SK-N-SH (cell line): ENCODE data around the gene CHCHD1. TPM values are rescaled to one million over a fixed set of nuclear protein-coding genes. Genes with fewer than 3 reads are reported as not detected.

Experiments used
- CTCF ChIA-PET: fragments of 300-600, 350-600 bp; formaldehyde crosslinking; extraction: SDS; loops from one replicate; lab custom pipeline; 2021; lab: Yijun Ruan, JAX
- POLR2A ChIA-PET: fragments of 350-600 bp; sonication (Branson Sonifier 250); formaldehyde crosslinking; extraction: SDS; loops from one replicate; lab custom pipeline; 2020; ENCODE audit warnings: antibody characterized with exemption, inconsistent platforms; lab: Yijun Ruan, JAX
- DNase-seq: peaks from one replicate; pipeline ENCODE4 v3.0.0; 2012
- H2AFZ ChIP-seq: fragments of 200-600 bp; sonication (generic); 2 replicates; pipeline ENCODE4 v1.8.1; 2016; ENCODE audit warnings: antibody characterized with exemption, mild to moderate bottlenecking, low read depth
- H3F3A ChIP-seq: fragments of 200-600 bp; sonication (generic); replicated peaks from 2 replicates; pipeline ENCODE3; 2016; ENCODE audit warnings: antibody characterized with exemption, mild to moderate bottlenecking; ENCODE audit not compliant: insufficient read depth
- H3K27ac ChIP-seq, 2 experiments: fragments of 200-500 bp in 1 of 2; fragments of 200-600 bp in 1 of 2; sonication (Bioruptor generic) in 1 of 2; sonication (generic), shearing (Covaris generic) in 1 of 2; 2 replicates each; pipeline versions ENCODE4 v1.5.1 to v1.6.1; 2014 to 2016; ENCODE audit warnings: low read depth in 2 of 2, inconsistent platforms in 1 of 2, low read length in 1 of 2, mild to moderate bottlenecking in 1 of 2, mixed read lengths in 1 of 2
- H3K27me3 ChIP-seq: fragments of 200-600 bp; sonication (generic), shearing (Covaris generic); 2 replicates; pipeline ENCODE4 v1.6.1; 2016; ENCODE audit warnings: mixed run types; ENCODE audit not compliant: insufficient read depth
- H3K36me3 ChIP-seq, 2 experiments: fragments of 200-500 bp in 1 of 2; fragments of 200-600 bp in 1 of 2; sonication (Bioruptor generic) in 1 of 2; sonication (generic) in 1 of 2; replicated peaks in 1 of 2; 2 replicates each; pipeline versions ENCODE3 to v1.5.1; 2014 to 2016; ENCODE audit warnings: low read length in 1 of 2, mild to moderate bottlenecking in 1 of 2; ENCODE audit not compliant: insufficient read depth in 2 of 2, control insufficient read depth in 1 of 2
- H3K4me1 ChIP-seq, 2 experiments: fragments of 200-500 bp in 1 of 2; fragments of 200-600 bp in 1 of 2; sonication (Bioruptor generic) in 1 of 2; sonication (generic), shearing (Covaris generic) in 1 of 2; 2 replicates each; pipeline versions ENCODE4 v1.5.1 to v1.6.1; 2014 to 2016; ENCODE audit warnings: low read depth in 1 of 2, low read length in 1 of 2, mixed run types in 1 of 2; ENCODE audit not compliant: insufficient read depth in 2 of 2, control insufficient read depth in 1 of 2
- H3K4me2 ChIP-seq: fragments of 200-600 bp; sonication (generic), shearing (Covaris generic); 2 replicates; pipeline ENCODE4 v1.6.1; 2017; ENCODE audit warnings: mixed run types
- H3K4me3 ChIP-seq, 2 experiments: fragments of 200-500 bp in 1 of 2; fragments of 200-600 bp in 1 of 2; sonication (Bioruptor generic) in 1 of 2; sonication (generic), shearing (Covaris generic) in 1 of 2; 2 replicates each; pipeline versions ENCODE4 v1.5.1 to v1.8.1; 2014 to 2016; ENCODE audit warnings: low read depth in 2 of 2, inconsistent platforms in 1 of 2, low read length in 1 of 2, mild to moderate bottlenecking in 1 of 2, mixed read lengths in 1 of 2, moderate library complexity in 1 of 2
- H3K79me2 ChIP-seq: fragments of 200-600 bp; sonication (generic); 2 replicates; pipeline ENCODE4 v1.8.1; 2017; ENCODE audit warnings: mild to moderate bottlenecking; ENCODE audit not compliant: insufficient read depth
- H3K9ac ChIP-seq: fragments of 200-600 bp; sonication (generic); 2 replicates; pipeline ENCODE4 v1.6.1; 2017; ENCODE audit warnings: mixed run types
- H3K9me2 ChIP-seq: fragments of 200-600 bp; sonication (generic); 2 replicates; pipeline ENCODE4 v1.6.1; 2017; ENCODE audit warnings: mixed run types
- H3K9me3 ChIP-seq: fragments of 200-600 bp; sonication (generic); 2 replicates; pipeline ENCODE4 v1.6.1; 2017; ENCODE audit warnings: mixed run types, mild to moderate bottlenecking, moderate library complexity
- H4K20me1 ChIP-seq: fragments of 200-600 bp; sonication (generic); 2 replicates; pipeline ENCODE4 v1.6.1; 2017; ENCODE audit warnings: mild to moderate bottlenecking, mixed run types; ENCODE audit not compliant: insufficient read depth
- CHD2 ChIP-seq: fragments of 150-350 bp; IDR thresholded peaks from 2 replicates; pipeline ENCODE4 v1.6.1; 2018; ENCODE audit warnings: low read length; ENCODE audit not compliant: partially characterized antibody
- IRF3 ChIP-seq: fragments of 150-350 bp; IDR thresholded peaks from 2 replicates; pipeline ENCODE4 v1.6.1; 2016; ENCODE audit warnings: mild to moderate bottlenecking, low read depth, low read length
- NFIC ChIP-seq: IDR thresholded peaks from 2 replicates; pipeline ENCODE4 v1.4.0; 2012; ENCODE audit warnings: borderline replicate concordance
- POLR2AphosphoS5 ChIP-seq: IDR thresholded peaks from 2 replicates; pipeline ENCODE4 v1.6.1; 2012; ENCODE audit warnings: low read depth, low read length
- RAD21 ChIP-seq: IDR thresholded peaks from 2 replicates; pipeline ENCODE4 v1.6.1; 2012; ENCODE audit warnings: mild to moderate bottlenecking, low read length
- SIN3A ChIP-seq: IDR thresholded peaks from 2 replicates; pipeline ENCODE4 v1.6.1; 2012; ENCODE audit warnings: low read depth, mild to moderate bottlenecking, low read length, moderate library complexity, borderline replicate concordance
- YY1 ChIP-seq: IDR thresholded peaks from 2 replicates; pipeline ENCODE4 v1.4.0; 2012; ENCODE audit warnings: low read depth, mild to moderate bottlenecking
- WGBS: methylation state at CpG from one replicate; pipeline ENCODE4 v1.1.6; 2017; ENCODE audit warnings: low lambda C conversion rate; 5-methylcytosine and 5-hydroxymethylcytosine counted together
- polyA plus RNA-seq, 3 experiments: library from polyadenylated mRNA; depleted of rRNA; stranded (reverse); fragments of >200 nt; gene quantifications; 2 replicates each; pipeline ENCODE4 v1.2.3, GENCODE V29; 2012
- TF ChIP-seq, protein P1 (sequence below): fragments of 200-600 bp; sonication (generic); IDR thresholded peaks from 2 replicates; pipeline ENCODE4 v1.6.1; 2017; ENCODE audit warnings: antibody characterized with exemption, mild to moderate bottlenecking, moderate library complexity
- TF ChIP-seq, protein P2 (sequence below): IDR thresholded peaks from 2 replicates; pipeline ENCODE4 v1.4.0; 2012; ENCODE audit warnings: low read depth, borderline replicate concordance

CHCHD1 gene
- polyA plus RNA-seq, 1 of the 3 experiments (the other 2 are of a cell fraction): 60.9 TPM

GRCh38 chr10:73756183-73756582, 25.7 kb upstream of the CHCHD1 start:
- Histone ChIP-seq H3F3A (peaks cover 4% of the 10 kb centered on the region), H3K36me3 (peaks cover 45 to 76% of the 10 kb centered on the region in 2 experiments), H3K79me2 (peaks cover 80% of the 10 kb centered on the region), H3K9me2 (no peaks in the 10 kb centered on the region), H3K9me3 (no peaks in the 10 kb centered on the region), H3K27ac (no peak overlapping the region), H3K4me2 (no peak overlapping the region), H3K4me3 (no peak overlapping the region), H3K4me1 (no peaks in the 10 kb centered on the region), H3K27me3 (no peaks in the 10 kb centered on the region), H2AFZ (no peak overlapping the region), H4K20me1 (peaks cover 10% of the 10 kb centered on the region; the same call in 1 of the 2 replicates), H3K9ac (no peak overlapping the region)
- POLR2A ChIA-PET: interaction anchor here (0.6 kb wide), 1 partner anchor 24 kb away, joined by 3 read pairs; no protein-coding TSS in a partner anchor
- DNase-seq: no peak
- 84% methylated on average over 1 of the region's 1 CpG for WGBS
- TF ChIP-seq, protein P1, sequence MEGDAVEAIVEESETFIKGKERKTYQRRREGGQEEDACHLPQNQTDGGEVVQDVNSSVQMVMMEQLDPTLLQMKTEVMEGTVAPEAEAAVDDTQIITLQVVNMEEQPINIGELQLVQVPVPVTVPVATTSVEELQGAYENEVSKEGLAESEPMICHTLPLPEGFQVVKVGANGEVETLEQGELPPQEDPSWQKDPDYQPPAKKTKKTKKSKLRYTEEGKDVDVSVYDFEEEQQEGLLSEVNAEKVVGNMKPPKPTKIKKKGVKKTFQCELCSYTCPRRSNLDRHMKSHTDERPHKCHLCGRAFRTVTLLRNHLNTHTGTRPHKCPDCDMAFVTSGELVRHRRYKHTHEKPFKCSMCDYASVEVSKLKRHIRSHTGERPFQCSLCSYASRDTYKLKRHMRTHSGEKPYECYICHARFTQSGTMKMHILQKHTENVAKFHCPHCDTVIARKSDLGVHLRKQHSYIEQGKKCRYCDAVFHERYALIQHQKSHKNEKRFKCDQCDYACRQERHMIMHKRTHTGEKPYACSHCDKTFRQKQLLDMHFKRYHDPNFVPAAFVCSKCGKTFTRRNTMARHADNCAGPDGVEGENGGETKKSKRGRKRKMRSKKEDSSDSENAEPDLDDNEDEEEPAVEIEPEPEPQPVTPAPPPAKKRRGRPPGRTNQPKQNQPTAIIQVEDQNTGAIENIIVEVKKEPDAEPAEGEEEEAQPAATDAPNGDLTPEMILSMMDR: no peak
- CTCF ChIA-PET: no interaction called here

DNA sequence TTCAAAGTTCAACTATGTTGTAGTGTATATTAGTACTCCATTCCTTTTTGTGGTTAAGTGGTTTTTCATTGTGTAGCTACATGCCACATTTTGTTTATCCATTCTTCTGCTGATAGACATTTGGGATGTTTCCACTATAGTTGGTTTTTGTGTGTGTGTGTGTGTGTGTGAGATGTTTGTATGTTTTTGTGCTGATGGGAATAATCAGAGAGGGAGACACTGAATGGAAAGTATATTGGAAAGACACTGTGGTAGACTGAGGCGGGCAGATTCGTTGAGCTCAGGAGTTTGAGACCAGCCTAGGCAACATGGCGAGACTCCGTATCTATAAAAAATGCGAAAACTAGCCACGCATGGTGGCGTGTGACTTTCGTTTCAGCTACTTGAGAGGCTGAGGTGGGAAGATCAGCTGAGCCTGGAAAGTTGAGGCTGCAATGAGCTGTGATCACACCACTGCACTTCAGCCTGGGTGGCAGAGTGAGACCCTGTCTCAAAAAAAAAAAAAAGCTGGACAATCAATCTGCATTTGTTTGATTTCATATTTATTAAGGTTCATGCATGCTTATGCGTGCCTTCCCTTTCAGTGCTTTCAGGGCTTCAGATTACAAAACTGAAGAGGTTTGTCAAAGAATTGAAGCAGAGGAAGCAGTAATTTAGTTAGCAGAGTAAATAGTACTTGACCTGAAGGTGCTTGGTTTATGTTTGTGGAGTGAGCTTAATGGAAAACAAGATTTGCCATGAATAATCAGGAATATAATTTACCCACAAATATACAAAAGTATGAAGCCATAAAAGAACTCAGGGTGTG, 22.9 kb upstream of the CHCHD1 start:
- H3K27ac ChIP-seq: no peak overlapping the region
- ChIA-PET POLR2A (interaction anchor here (1.3 kb wide), 1 partner anchor 12 kb away, joined by 3 read pairs; no protein-coding TSS in a partner anchor), CTCF (interaction anchor here (1.2 kb wide), 1 partner anchor 9 kb away, joined by 3 read pairs; no protein-coding TSS in a partner anchor)
- H3K9me2 ChIP-seq: no peaks in the 10 kb centered on the region
- no peak overlapping the region for H2AFZ ChIP-seq
- peaks cover 17% of the 10 kb centered on the region for H4K20me1 ChIP-seq
- H3F3A ChIP-seq: peaks cover 4% of the 10 kb centered on the region
- no peak overlapping the region for H3K4me2 ChIP-seq
- no peak for DNase-seq
- WGBS: 96% methylated on average over 9 of the region's 9 CpGs
- H3K27me3 ChIP-seq: no peaks in the 10 kb centered on the region
- H3K9ac ChIP-seq: no peak overlapping the region
- peaks cover 61% of the 10 kb centered on the region for H3K79me2 ChIP-seq
- peaks cover 57 to 71% of the 10 kb centered on the region in 2 experiments for H3K36me3 ChIP-seq
- H3K4me3 ChIP-seq: no peak overlapping the region
- 0 out of 4 replicates have a peak, but pooled peaks cover 0 to 13% of the 10 kb centered on the region in 2 experiments for H3K4me1 ChIP-seq
- TF ChIP-seq NFIC (no peak), RAD21 (no peak), IRF3 (no peak), POLR2AphosphoS5 (no peak), YY1 (no peak), SIN3A (no peak), CHD2 (no peak)
- TF ChIP-seq, protein P2, sequence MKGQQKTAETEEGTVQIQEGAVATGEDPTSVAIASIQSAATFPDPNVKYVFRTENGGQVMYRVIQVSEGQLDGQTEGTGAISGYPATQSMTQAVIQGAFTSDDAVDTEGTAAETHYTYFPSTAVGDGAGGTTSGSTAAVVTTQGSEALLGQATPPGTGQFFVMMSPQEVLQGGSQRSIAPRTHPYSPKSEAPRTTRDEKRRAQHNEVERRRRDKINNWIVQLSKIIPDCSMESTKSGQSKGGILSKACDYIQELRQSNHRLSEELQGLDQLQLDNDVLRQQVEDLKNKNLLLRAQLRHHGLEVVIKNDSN: no peak
- H3K9me3 ChIP-seq: no peaks in the 10 kb centered on the region
